HG03280 (cell line): Measurements from ENCODE around the gene CCDC14.
"Not testable (repeated sequence)": the region's sequence is repeated elsewhere in the genome, so short reads cannot be mapped to it uniquely, and the experiment has no call there.

ENCODE experiments used
- ATAC-seq: cut with Tn5 transposase; IDR thresholded peaks from one replicate; pipeline ENCODE4 v1.9.1; 2021; ENCODE audit warnings: mild to moderate bottlenecking, moderate library complexity; ENCODE audit not compliant: unreplicated experiment

Gene CCDC14

GRCh38 chr3:123914829-123915228 is 46.2 kb downstream of the CCDC14 start:
- ATAC-seq = no peak

- ATAC-seq = no peak
These were observed 51.2 kb downstream of the CCDC14 start for GRCh38 chr3:123909785-123910184.

- ATAC-seq = no peak
These were observed 53.3 kb downstream of the CCDC14 start for GRCh38 chr3:123907720-123908119.

- no peak for ATAC-seq
These were observed 61.6 kb downstream of the CCDC14 start for GRCh38 chr3:123899300-123899865.

GRCh38 chr3:123893012-123893411 is 68.0 kb downstream of the CCDC14 start:
- no peak for ATAC-seq

GRCh38 chr3:123892195-123892594 is 68.8 kb downstream of the CCDC14 start:
- ATAC-seq = no peak

- ATAC-seq = not testable (repeated sequence)
These were observed 70.0 kb downstream of the CCDC14 start for GRCh38 chr3:123890991-123891390.

- ATAC-seq = not testable (repeated sequence)
These were observed 70.9 kb downstream of the CCDC14 start for GRCh38 chr3:123890162-123890561.

GRCh38 chr3:123884993-123885392 is 76.0 kb downstream of the CCDC14 start:
- no peak for ATAC-seq

- ATAC-seq = peak; percentile 65
These were observed 76.7 kb downstream of the CCDC14 start, which contains the start of gene MYLK for GRCh38 chr3:123884203-123884831. TSS of gene MYLK (minus strand) at chr3:123884332. CDS start at chr3:123793841, 90,491 bp downstream.

- no peak for ATAC-seq
These were observed 77.3 kb downstream of the CCDC14 start for GRCh38 chr3:123883701-123884202.

- no peak for ATAC-seq
These were observed 77.9 kb downstream of the CCDC14 start for GRCh38 chr3:123883111-123883510.

GRCh38 chr3:123881771-123882170 is 79.3 kb downstream of the CCDC14 start:
- ATAC-seq = no peak

GRCh38 chr3:123880998-123881561 is 79.9 kb downstream of the CCDC14 start:
- no peak for ATAC-seq

- no peak for ATAC-seq
These were observed 82.2 kb downstream of the CCDC14 start for GRCh38 chr3:123878807-123879206.

GRCh38 chr3:123877965-123878364 is 83.1 kb downstream of the CCDC14 start:
- ATAC-seq = no peak

GRCh38 chr3:123877466-123877865 is 83.6 kb downstream of the CCDC14 start:
- ATAC-seq = no peak

- no peak for ATAC-seq
These were observed 84.2 kb downstream of the CCDC14 start for GRCh38 chr3:123876858-123877257.

GRCh38 chr3:123872621-123873020 is 88.4 kb downstream of the CCDC14 start:
- no peak for ATAC-seq

GRCh38 chr3:123871946-123872345 is 89.1 kb downstream of the CCDC14 start:
- ATAC-seq = no peak

- no peak for ATAC-seq
These were observed 91.0 kb downstream of the CCDC14 start for GRCh38 chr3:123870033-123870432.

- ATAC-seq = no peak
These were observed 91.9 kb downstream of the CCDC14 start for GRCh38 chr3:123869165-123869564.
